ENCODE results near the gene ARID3B. TPM values are rescaled to one million over a fixed set of nuclear protein-coding genes. Genes with fewer than 3 reads are reported as not detected.

Gene ARID3B
- total RNA-seq, 1 experiment from 2014 or later: 12.7 TPM

GRCh38 chr15:74585191-74585590 is 44.2 kb downstream of the ARID3B start:
- Histone ChIP-seq H3K9me3 (ENCODE audit: control insufficient read depth, insufficient read depth, low read depth, low read length) (no peaks in the 10 kb centered on the region), H3K36me3 (ENCODE audit: control insufficient read depth, insufficient read depth, low read length) (peaks cover 6% of the 10 kb centered on the region), H3K27ac (ENCODE audit: low read length) (no peak overlapping the region), H3K4me1 (ENCODE audit: control insufficient read depth, insufficient read depth, low read length) (no peaks in the 10 kb centered on the region; the same call in 1 of the 2 replicates), H3K4me3 (ENCODE audit: low read depth in 2 of 2, low read length in 2 of 2) (no peak overlapping the region), H3K27me3 (ENCODE audit: control insufficient read depth, insufficient read depth, low read length) (no peaks in the 10 kb centered on the region)
- DNase-seq (ENCODE audit: low read depth, low spot score): no peak
- intact Hi-C loops (cut with micrococcal nuclease; ENCODE audit: unreplicated experiment): no loop called here
- CTCF ChIA-PET: no interaction called here
- no peak for TF ChIP-seq CTCF (IDR thresholded peaks at IDR 0.05)
- TF ChIP-seq POLR2AphosphoS5 (IDR thresholded peaks at IDR 0.05; ENCODE audit: low read depth, low read length): no peak
- no peak for TF ChIP-seq SIN3A (IDR thresholded peaks at IDR 0.05; ENCODE audit: borderline replicate concordance, insufficient read depth, low read depth, low read length)
- no peak for TF ChIP-seq REST (IDR thresholded peaks at IDR 0.05; ENCODE audit: insufficient read depth in 1 of 2, low read depth in 2 of 2, low read length in 1 of 2)
- TF ChIP-seq TCF7L2 (IDR thresholded peaks at IDR 0.05; ENCODE audit: low read depth, low read length): no peak
- in situ Hi-C loops (cut with HindIII; ENCODE audit: low pct_unique_long_range_greater_than_20kb, low sequenced_read_pairs): no loop called here
- no TSS peak for BruUV-seq (replicated peaks)
- ATAC-seq: no peak
- POLR2A ChIA-PET: no interaction called here

- TF ChIP-seq REST (IDR thresholded peaks at IDR 0.05; ENCODE audit: insufficient read depth in 1 of 2, low read depth in 2 of 2, low read length in 1 of 2) (no peak), SIN3A (IDR thresholded peaks at IDR 0.05; ENCODE audit: borderline replicate concordance, insufficient read depth, low read depth, low read length) (no peak), CTCF (IDR thresholded peaks at IDR 0.05) (no peak), TCF7L2 (IDR thresholded peaks at IDR 0.05; ENCODE audit: low read depth, low read length) (no peak), POLR2AphosphoS5 (IDR thresholded peaks at IDR 0.05; ENCODE audit: low read depth, low read length) (no peak)
- H3K9me3 ChIP-seq (ENCODE audit: control insufficient read depth, insufficient read depth, low read depth, low read length): no peaks in the 10 kb centered on the region
- ChIA-PET POLR2A (no interaction called here), CTCF (no interaction called here)
- no peak overlapping the region for H3K4me3 ChIP-seq (ENCODE audit: low read depth in 2 of 2, low read length in 2 of 2)
- no peaks in the 10 kb centered on the region for H3K27me3 ChIP-seq (ENCODE audit: control insufficient read depth, insufficient read depth, low read length)
- BruUV-seq (replicated peaks): no TSS peak
- H3K36me3 ChIP-seq (ENCODE audit: control insufficient read depth, insufficient read depth, low read length): peaks cover 11% of the 10 kb centered on the region
- intact Hi-C loops (cut with micrococcal nuclease; ENCODE audit: unreplicated experiment): no loop called here
- DNase-seq (ENCODE audit: low read depth, low spot score): no peak
- H3K4me1 ChIP-seq (ENCODE audit: control insufficient read depth, insufficient read depth, low read length): no peaks in the 10 kb centered on the region; the same call in 1 of the 2 replicates
- no peak for ATAC-seq
- in situ Hi-C loops (cut with HindIII; ENCODE audit: low pct_unique_long_range_greater_than_20kb, low sequenced_read_pairs): no loop called here
- H3K27ac ChIP-seq (ENCODE audit: low read length): no peak overlapping the region
Measured at GRCh38 chr15:74585857-74586256, 44.8 kb downstream of the ARID3B start.

All from Panc1 (cell line).